ENCODE measurements around the gene OR8G1.
"Not testable (repeated sequence)": the region's sequence is repeated elsewhere in the genome, so short reads cannot be mapped to it uniquely, and the experiment has no call there.

The OR8G1 gene

GRCh38 chr11:124249869-124250268, 9.0 kb downstream of the OR8G1 start:
- not testable (repeated sequence) for DNase-seq

GRCh38 chr11:124256076-124256475, 15.2 kb downstream of the OR8G1 start, which contains the start of gene OR8G5:
TSS of gene OR8G5 (plus strand) at chr11:124256376. CDS start at chr11:124264932, 8,556 bp downstream.
- DNase-seq: no peak

- not testable (repeated sequence) for DNase-seq
These were observed 24.1 kb downstream of the OR8G1 start for GRCh38 chr11:124265041-124265440.

- DNase-seq: not testable (repeated sequence)
These were observed 30.0 kb downstream of the OR8G1 start for GRCh38 chr11:124270886-124271285.

GRCh38 chr11:124274000-124274399, 33.1 kb downstream of the OR8G1 start:
- no peak for DNase-seq

- DNase-seq: no peak
These were observed 35.2 kb downstream of the OR8G1 start for GRCh38 chr11:124276081-124276480.

- DNase-seq: no peak
These were observed 36.3 kb downstream of the OR8G1 start for GRCh38 chr11:124277207-124277606.

- no peak for DNase-seq
These were observed 36.9 kb downstream of the OR8G1 start for GRCh38 chr11:124277804-124278203.

GRCh38 chr11:124278261-124278660, 37.4 kb downstream of the OR8G1 start:
- DNase-seq: no peak

- no peak for DNase-seq
These were observed 44.9 kb downstream of the OR8G1 start for GRCh38 chr11:124285610-124286344.

- no peak for DNase-seq
These were observed 53.8 kb downstream of the OR8G1 start for GRCh38 chr11:124294687-124295086.

- DNase-seq: no peak
These were observed 55.1 kb downstream of the OR8G1 start for GRCh38 chr11:124296016-124296415.

- DNase-seq: no peak
These were observed 57.0 kb downstream of the OR8G1 start for GRCh38 chr11:124297921-124298320.

GRCh38 chr11:124301548-124301947, 60.7 kb downstream of the OR8G1 start:
- DNase-seq: no peak

- no peak for DNase-seq
These were observed 61.6 kb downstream of the OR8G1 start for GRCh38 chr11:124302347-124303125.

Measured in activated CD8-positive, alpha-beta memory T cell treated with anti-CD3 and anti-CD28 coated beads for 24 hours (primary cell).